ENCODE data around the gene SERP2.

SERP2 gene

DNA sequence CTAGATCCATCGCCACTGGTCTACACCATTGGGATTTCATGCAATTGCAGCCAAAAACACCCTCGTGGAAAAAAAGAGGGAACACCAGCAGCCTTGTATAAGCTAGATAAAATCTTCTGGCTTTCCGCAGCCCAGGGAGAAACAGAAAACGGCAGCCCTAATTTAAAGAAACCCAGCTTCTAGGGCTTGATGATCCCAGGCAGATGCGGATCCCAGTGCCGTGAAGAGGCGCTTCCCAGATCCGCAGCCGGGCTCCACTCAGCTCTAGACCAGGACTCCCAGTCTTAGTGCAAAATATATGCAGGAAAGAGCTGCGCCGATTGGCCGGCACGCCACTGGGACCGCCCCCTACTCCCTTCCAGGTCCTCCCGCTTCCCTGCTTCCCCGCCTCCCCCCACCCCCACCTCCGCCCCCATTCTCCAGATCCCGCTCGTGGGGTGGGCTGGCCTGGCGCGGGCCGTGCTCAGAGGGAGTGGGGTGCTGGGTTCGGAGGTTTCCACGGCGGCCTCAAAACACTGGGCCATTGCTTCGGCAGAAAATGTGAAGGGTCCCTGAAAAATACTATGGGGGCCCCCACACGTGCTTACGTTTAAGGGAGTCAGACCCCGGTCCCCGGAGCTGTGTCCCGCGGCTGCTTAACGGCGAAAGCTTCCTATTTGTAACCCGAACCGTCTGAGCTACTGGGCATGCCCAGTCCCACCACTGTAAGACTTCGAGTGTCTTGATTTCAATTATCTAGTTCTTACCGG lies 63.1 kb downstream of the SERP2 start:
- DNase-seq = peak; percentile 45

DNA sequence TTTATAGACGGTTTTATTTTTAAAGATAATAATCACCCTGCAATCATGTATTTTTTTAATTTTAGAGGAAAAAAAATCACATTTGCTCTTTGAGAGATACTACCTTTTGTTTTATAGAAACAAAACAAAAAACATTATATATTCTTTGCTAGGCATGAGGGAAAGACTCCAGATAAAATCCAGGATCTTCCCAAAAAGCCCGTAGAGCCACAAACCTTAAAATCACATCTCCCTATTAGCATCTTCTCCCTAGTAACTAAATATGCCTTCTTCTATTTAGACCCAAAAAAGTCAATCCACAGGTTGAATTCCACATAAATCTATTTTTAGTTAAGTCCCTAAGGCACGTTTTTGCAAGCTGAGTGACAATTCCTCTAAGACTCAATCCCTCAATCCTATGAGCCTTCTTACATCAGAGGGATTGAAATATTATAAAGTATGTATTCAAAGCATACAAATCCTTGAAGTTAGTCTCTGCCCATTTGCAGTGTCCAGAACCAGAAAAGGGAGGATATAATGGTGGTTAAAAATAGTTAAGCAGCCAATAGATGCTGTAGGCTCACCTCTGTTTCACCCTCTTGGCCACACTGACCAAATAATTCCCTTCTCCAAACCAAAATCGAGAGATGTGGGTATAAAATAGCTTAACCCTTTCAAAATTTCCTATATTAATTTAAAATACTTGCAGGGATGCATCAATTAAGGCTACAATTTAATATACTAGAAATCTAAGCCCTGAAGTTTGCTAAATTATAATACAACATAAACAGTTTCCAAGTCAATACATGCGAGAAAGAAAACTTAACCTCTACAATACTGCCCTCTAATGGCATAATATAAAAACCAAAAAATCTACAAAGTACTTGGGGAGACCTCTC lies 64.0 kb downstream of the SERP2 start:
- DNase-seq = peak; percentile 62

DNA sequence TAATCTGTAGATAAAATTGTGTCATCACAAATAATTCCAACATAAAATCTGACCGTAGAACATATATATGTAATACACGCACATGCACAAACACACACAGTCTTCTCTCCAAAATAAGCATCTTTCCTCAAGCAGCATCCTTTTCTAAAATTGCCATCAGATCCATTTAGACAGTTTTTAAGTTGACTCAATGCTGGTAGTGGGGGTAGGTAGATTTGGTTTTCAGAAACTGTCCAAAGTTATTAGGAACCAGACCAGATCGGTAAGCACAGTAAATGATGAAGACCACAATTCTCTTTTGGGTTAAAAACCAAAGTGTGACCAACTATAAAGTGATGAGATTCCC lies 64.6 kb downstream of the SERP2 start:
- DNase-seq = no peak

DNA sequence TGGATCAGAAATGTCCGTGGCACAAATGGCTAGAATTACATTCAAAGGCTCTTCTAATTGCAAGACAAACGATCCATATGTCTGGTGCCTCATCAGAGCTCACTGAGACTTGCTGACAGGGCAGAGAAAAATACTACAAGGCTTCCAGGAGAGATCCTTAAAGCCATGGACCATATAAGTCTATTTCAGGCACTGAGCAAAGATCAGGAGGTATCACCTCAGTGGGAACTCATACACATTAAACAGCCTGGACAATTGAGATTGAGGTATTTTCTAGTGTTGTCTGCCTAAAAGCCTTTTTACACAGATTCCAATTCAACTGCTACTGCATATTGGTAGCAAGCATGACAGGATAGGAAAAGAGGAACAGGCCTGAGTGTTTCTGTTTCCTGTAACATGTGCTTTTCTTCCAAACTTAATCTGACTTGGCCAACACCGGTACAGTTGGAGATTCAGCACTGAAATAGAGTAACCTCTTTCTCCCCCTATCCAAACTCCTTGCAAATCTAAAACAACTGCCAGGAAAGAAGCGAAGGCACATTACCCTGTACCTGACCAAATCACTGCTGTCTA lies 65.9 kb downstream of the SERP2 start:
- DNase-seq = no peak

DNA sequence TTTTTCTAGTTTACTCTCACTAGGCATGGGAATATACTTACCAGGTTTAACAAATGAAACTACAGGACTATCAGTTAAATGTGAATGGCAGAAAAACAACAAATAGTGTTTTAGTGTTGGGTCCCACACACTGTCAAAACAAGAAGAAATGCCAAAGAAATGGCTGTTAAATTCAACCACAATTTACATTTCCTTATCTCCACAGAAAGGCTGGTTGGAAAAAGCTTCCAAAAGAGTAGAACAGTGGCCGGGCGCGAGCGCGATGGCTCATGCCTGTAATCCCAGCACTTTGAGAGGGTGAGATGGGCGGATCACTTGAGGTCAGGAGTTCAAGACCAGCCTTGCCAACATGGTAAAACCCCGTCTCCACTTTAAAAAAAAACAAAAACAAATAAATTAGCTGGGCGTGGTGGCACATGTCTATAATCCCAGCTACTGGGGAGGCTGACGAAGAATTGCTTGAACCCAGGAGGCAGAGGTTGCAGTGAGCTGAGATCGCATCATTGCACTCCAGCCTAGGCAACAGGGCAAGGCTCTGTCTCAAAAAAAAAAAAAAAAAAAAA lies 66.5 kb downstream of the SERP2 start:
- DNase-seq = no peak

Data from CD4-positive, alpha-beta T cell treated with Interleukin-12 subunit alpha and Interleukin-12 subunit beta, for 1 hour (primary cell).